OCI-LY3 (cell line): ENCODE results near the gene ACACA.

Source experiments
- H2AFZ ChIP-seq: fragments of 200-600, 300-600 bp; shearing (Covaris generic); 2 replicates; pipeline ENCODE4 v1.6.0; 2014; ENCODE audit warnings: antibody characterized with exemption, low read depth, low read length
- H3K27ac ChIP-seq: fragments of 200-600, 300-600 bp; sonication (generic); 2 replicates; pipeline ENCODE4 v1.5.1; 2014; ENCODE audit warnings: mild to moderate bottlenecking, low read length, moderate library complexity, mixed read lengths
- H3K27me3 ChIP-seq: fragments of 200-600, 300-600 bp; sonication (generic); 2 replicates; pipeline ENCODE4 v1.6.1; 2014; ENCODE audit warnings: low read depth, low read length, mixed read lengths
- H3K36me3 ChIP-seq: fragments of 200-600, 300-600 bp; sonication (generic); replicated peaks from 2 replicates; pipeline ENCODE3; 2014; ENCODE audit warnings: low read depth, low read length, mixed read lengths
- H3K4me1 ChIP-seq: fragments of 300-600, 200-600 bp; sonication (generic); 2 replicates; pipeline ENCODE4 v1.6.1; 2014; ENCODE audit warnings: low read length, mixed read lengths
- H3K4me2 ChIP-seq: fragments of 200-600, 300-600 bp; sonication (generic); 2 replicates; pipeline ENCODE4 v1.6.1; 2014; ENCODE audit warnings: low read length, mixed read lengths
- H3K4me3 ChIP-seq: fragments of 300-600, 200-600 bp; sonication (generic); 2 replicates; pipeline ENCODE4 v1.5.1; 2014; ENCODE audit warnings: antibody characterized with exemption, mild to moderate bottlenecking, low read length, moderate library complexity
- H3K79me2 ChIP-seq: fragments of 300-600, 200-600 bp; shearing (Covaris generic); 2 replicates; pipeline ENCODE4 v1.6.1; 2014; ENCODE audit warnings: mild to moderate bottlenecking, low read length, mixed read lengths
- H3K9ac ChIP-seq: fragments of 300-600, 200-600 bp; shearing (Covaris generic); 2 replicates; pipeline ENCODE4 v1.6.0; 2014; ENCODE audit warnings: mild to moderate bottlenecking, low read length, moderate library complexity
- H3K9me3 ChIP-seq: fragments of 200-600, 300-600 bp; shearing (Covaris generic); 2 replicates; pipeline ENCODE4 v1.6.1; 2014; ENCODE audit warnings: low read length, mixed read lengths; ENCODE audit not compliant: insufficient read depth
- H4K20me1 ChIP-seq: fragments of 200-600, 300-600 bp; sonication (generic); 2 replicates; pipeline ENCODE4 v1.6.1; 2016; ENCODE audit warnings: low read length, mixed read lengths; ENCODE audit not compliant: insufficient read depth
- CTCF ChIP-seq: fragments of 200-600, 300-600 bp; sonication (generic); IDR thresholded peaks from 2 replicates; pipeline ENCODE4 v1.5.1; 2014; ENCODE audit warnings: antibody characterized with exemption, low read length, low read depth
- EZH2phosphoT487 ChIP-seq: fragments of 200-600 bp; shearing (Covaris generic); IDR thresholded peaks from 2 replicates; pipeline ENCODE4 v1.6.1; 2018; ENCODE audit warnings: antibody characterized with exemption, mixed run types, low read depth

Gene ACACA

GRCh38 chr17:37393352-37393751 lies 13.3 kb downstream of the ACACA start:
- TF ChIP-seq EZH2phosphoT487 (no peak), CTCF (no peak)
- 0 out of 2 replicates have a peak, but pooled peaks cover 6% of the 10 kb centered on the region for H3K27me3 ChIP-seq
- peaks cover 21% of the 10 kb centered on the region for H3K4me1 ChIP-seq
- H3K27ac ChIP-seq, result no peak overlapping the region
- H3K4me3 ChIP-seq, result no peak overlapping the region
- H3K4me2 ChIP-seq, result no peak overlapping the region
- H3K79me2 ChIP-seq, result no peaks in the 10 kb centered on the region
- no peak overlapping the region for H3K9ac ChIP-seq
- H4K20me1 ChIP-seq, result 0 out of 2 replicates have a peak, but pooled peaks cover 4% of the 10 kb centered on the region
- no peaks in the 10 kb centered on the region for H3K36me3 ChIP-seq
- H3K9me3 ChIP-seq, result no peaks in the 10 kb centered on the region
- no peak overlapping the region for H2AFZ ChIP-seq

- H3K4me3 ChIP-seq, result peak overlapping the region; percentile 32
- H2AFZ ChIP-seq, result no peak overlapping the region
- H3K79me2 ChIP-seq, result no peaks in the 10 kb centered on the region
- no peak overlapping the region for H3K9ac ChIP-seq
- H3K9me3 ChIP-seq, result no peaks in the 10 kb centered on the region
- H3K36me3 ChIP-seq, result no peaks in the 10 kb centered on the region
- peaks cover 19% of the 10 kb centered on the region for H3K4me1 ChIP-seq
- no peak for TF ChIP-seq EZH2phosphoT487
- TF ChIP-seq CTCF, result no peak
- peak overlapping the region; percentile 67 for H3K4me2 ChIP-seq
- 0 out of 2 replicates have a peak, but pooled peaks cover 6% of the 10 kb centered on the region for H3K27me3 ChIP-seq
- H4K20me1 ChIP-seq, result 0 out of 2 replicates have a peak, but pooled peaks cover 4% of the 10 kb centered on the region
- H3K27ac ChIP-seq, result no peak overlapping the region
Measured at GRCh38 chr17:37392024-37392590, 14.5 kb downstream of the ACACA start.

GRCh38 chr17:37391146-37391545 lies 15.5 kb downstream of the ACACA start:
- TF ChIP-seq CTCF (no peak), EZH2phosphoT487 (no peak)
- no peaks in the 10 kb centered on the region for H3K36me3 ChIP-seq
- H3K9ac ChIP-seq, result no peak overlapping the region
- H3K4me3 ChIP-seq, result no peak overlapping the region
- 0 out of 2 replicates have a peak, but pooled peaks cover 4% of the 10 kb centered on the region for H4K20me1 ChIP-seq
- peaks cover 19% of the 10 kb centered on the region for H3K4me1 ChIP-seq
- no peak overlapping the region for H3K27ac ChIP-seq
- H3K27me3 ChIP-seq, result 0 out of 2 replicates have a peak, but pooled peaks cover 6% of the 10 kb centered on the region
- no peaks in the 10 kb centered on the region for H3K79me2 ChIP-seq
- no peak overlapping the region for H2AFZ ChIP-seq
- H3K9me3 ChIP-seq, result no peaks in the 10 kb centered on the region
- H3K4me2 ChIP-seq, result no peak overlapping the region

- no peak overlapping the region for H3K9ac ChIP-seq
- H3K4me1 ChIP-seq, result peaks cover 19% of the 10 kb centered on the region
- no peak overlapping the region for H2AFZ ChIP-seq
- H3K9me3 ChIP-seq, result no peaks in the 10 kb centered on the region
- no peak overlapping the region for H3K4me3 ChIP-seq
- H4K20me1 ChIP-seq, result 0 out of 2 replicates have a peak, but pooled peaks cover 4% of the 10 kb centered on the region
- H3K27me3 ChIP-seq, result 0 out of 2 replicates have a peak, but pooled peaks cover 6% of the 10 kb centered on the region
- no peaks in the 10 kb centered on the region for H3K79me2 ChIP-seq
- H3K27ac ChIP-seq, result no peak overlapping the region
- no peaks in the 10 kb centered on the region for H3K36me3 ChIP-seq
- no peak for TF ChIP-seq CTCF
- TF ChIP-seq EZH2phosphoT487, result no peak
- H3K4me2 ChIP-seq, result no peak overlapping the region
Measured at GRCh38 chr17:37389160-37389559, 17.5 kb downstream of the ACACA start.
